Hepatocyte (in vitro differentiated cells): Measurements from ENCODE around the gene KCNB1. TPM values are rescaled to one million over a fixed set of nuclear protein-coding genes. Genes with fewer than 3 reads are reported as not detected.

Source experiments
- DNase-seq: peaks from one replicate; pipeline ENCODE4 v3.0.0-alpha.2; 2016; ENCODE audit warnings: low spot score
- H2AFZ ChIP-seq: fragments of 200-600 bp; sonication (generic); 2 replicates; pipeline ENCODE4 v1.6.0; 2016; ENCODE audit warnings: antibody characterized with exemption, mild to moderate bottlenecking
- H3K27ac ChIP-seq: fragments of 200-600 bp; sonication (generic); 2 replicates; pipeline ENCODE4 v1.5.1; 2016; ENCODE audit warnings: mild to moderate bottlenecking
- H3K27me3 ChIP-seq: fragments of 200-600 bp; sonication (generic); 2 replicates; pipeline ENCODE4 v1.6.1; 2016
- H3K36me3 ChIP-seq: fragments of 200-600 bp; sonication (generic); replicated peaks from 2 replicates; pipeline ENCODE4 v1.5.1; 2016; ENCODE audit warnings: low read depth; ENCODE audit not compliant: insufficient read depth
- H3K4me1 ChIP-seq: fragments of 200-600 bp; sonication (generic); 2 replicates; pipeline ENCODE4 v1.5.1; 2016; ENCODE audit warnings: mild to moderate bottlenecking, moderate library complexity; ENCODE audit not compliant: insufficient read depth
- H3K4me2 ChIP-seq: fragments of 200-600 bp; sonication (generic); 2 replicates; pipeline ENCODE4 v1.6.0; 2016
- H3K4me3 ChIP-seq: fragments of 200-600 bp; sonication (generic); 2 replicates; pipeline ENCODE4 v1.5.1; 2016; ENCODE audit warnings: mild to moderate bottlenecking
- H3K79me2 ChIP-seq: fragments of 200-600 bp; sonication (generic); 2 replicates; pipeline ENCODE4 v1.6.0; 2017; ENCODE audit warnings: mild to moderate bottlenecking
- H3K9me2 ChIP-seq: fragments of 200-600 bp; sonication (generic); replicated peaks from 2 replicates; pipeline ENCODE4 v1.6.0; 2017; ENCODE audit warnings: mild to moderate bottlenecking; ENCODE audit not compliant: insufficient read depth
- H3K9me3 ChIP-seq: fragments of 200-600 bp; sonication (generic); 2 replicates; pipeline ENCODE4 v1.5.1; 2016; ENCODE audit warnings: low read depth, mild to moderate bottlenecking
- H4K20me1 ChIP-seq: fragments of 200-600 bp; sonication (generic); 2 replicates; pipeline ENCODE4 v1.6.0; 2016; ENCODE audit warnings: mild to moderate bottlenecking; ENCODE audit not compliant: insufficient read depth, poor library complexity, severe bottlenecking
- EZH2 ChIP-seq: fragments of 200-600 bp; sonication (generic); IDR thresholded peaks from 2 replicates; pipeline ENCODE4 v1.6.1; 2016; ENCODE audit warnings: antibody characterized with exemption, mild to moderate bottlenecking, borderline replicate concordance
- EZH2phosphoT487 ChIP-seq: fragments of 200-600 bp; sonication (generic); IDR thresholded peaks from one replicate; pipeline ENCODE4 v1.6.1; 2018; ENCODE audit warnings: antibody characterized with exemption, mild to moderate bottlenecking, low read depth, moderate library complexity; ENCODE audit not compliant: unreplicated experiment, severe bottlenecking
- WGBS: methylation state at CpG from one replicate; pipeline ENCODE4 v1.1.6; 2016; ENCODE audit warnings: low lambda C conversion rate; ENCODE audit errors: missing lambda C conversion rate; 5-methylcytosine and 5-hydroxymethylcytosine counted together
- polyA plus RNA-seq: library from polyadenylated mRNA; unstranded; fragments of >200 nt; fragmentation: Nextera tagmentation; extraction: Ambion mirVana; gene quantifications from 2 replicates; pipeline ENCODE4 v1.2.1, GENCODE V29; 2016
- total RNA-seq: library from RNA; depleted of rRNA; stranded (reverse); fragments of >200 nt; gene quantifications from 2 replicates; pipeline ENCODE4 v1.2.3, GENCODE V29; 2014
- TF ChIP-seq, protein P1 (sequence below): fragments of 200-600 bp; sonication (generic); IDR thresholded peaks from 2 replicates; pipeline ENCODE4 v1.5.1; 2016; ENCODE audit warnings: antibody characterized with exemption, mild to moderate bottlenecking; ENCODE audit not compliant: poor library complexity

KCNB1 gene
- total and polyA plus RNA-seq, 2 experiments from 2014 or later = 0.37 to 1.5 TPM

DNA sequence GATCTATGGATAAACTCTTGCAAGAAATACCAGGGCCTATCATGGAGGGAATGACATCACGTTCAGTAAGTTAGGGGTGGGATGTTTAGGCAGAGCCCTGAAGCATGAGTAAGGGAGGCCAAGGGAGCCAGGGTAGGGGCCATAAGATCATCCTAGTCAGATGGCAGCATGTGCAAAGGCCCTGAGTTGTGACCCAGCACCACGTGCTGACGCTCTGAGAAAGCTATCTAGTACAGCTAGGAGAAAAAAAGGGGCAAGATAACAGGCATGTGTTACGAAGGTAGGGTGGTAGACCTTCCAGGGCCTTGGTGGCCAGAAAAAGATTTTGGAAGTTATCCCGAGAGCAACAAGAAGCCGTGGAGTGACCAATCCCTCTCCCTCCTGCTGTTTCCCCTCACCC is 22.3 kb downstream of the KCNB1 start:
- no peak for DNase-seq
- Histone ChIP-seq H3K27me3 (no peaks in the 10 kb centered on the region), H3K9me2 (no peaks in the 10 kb centered on the region), H4K20me1 (no peaks in the 10 kb centered on the region), H2AFZ (no peak overlapping the region), H3K79me2 (no peaks in the 10 kb centered on the region), H3K4me2 (no peak overlapping the region), H3K27ac (no peak overlapping the region), H3K4me1 (no peaks in the 10 kb centered on the region), H3K36me3 (no peaks in the 10 kb centered on the region), H3K9me3 (no peaks in the 10 kb centered on the region), H3K4me3 (no peak overlapping the region)
- WGBS = 90% methylated on average over 6 of the region's 6 CpGs
- no peak for TF ChIP-seq EZH2
- TF ChIP-seq, protein P1, sequence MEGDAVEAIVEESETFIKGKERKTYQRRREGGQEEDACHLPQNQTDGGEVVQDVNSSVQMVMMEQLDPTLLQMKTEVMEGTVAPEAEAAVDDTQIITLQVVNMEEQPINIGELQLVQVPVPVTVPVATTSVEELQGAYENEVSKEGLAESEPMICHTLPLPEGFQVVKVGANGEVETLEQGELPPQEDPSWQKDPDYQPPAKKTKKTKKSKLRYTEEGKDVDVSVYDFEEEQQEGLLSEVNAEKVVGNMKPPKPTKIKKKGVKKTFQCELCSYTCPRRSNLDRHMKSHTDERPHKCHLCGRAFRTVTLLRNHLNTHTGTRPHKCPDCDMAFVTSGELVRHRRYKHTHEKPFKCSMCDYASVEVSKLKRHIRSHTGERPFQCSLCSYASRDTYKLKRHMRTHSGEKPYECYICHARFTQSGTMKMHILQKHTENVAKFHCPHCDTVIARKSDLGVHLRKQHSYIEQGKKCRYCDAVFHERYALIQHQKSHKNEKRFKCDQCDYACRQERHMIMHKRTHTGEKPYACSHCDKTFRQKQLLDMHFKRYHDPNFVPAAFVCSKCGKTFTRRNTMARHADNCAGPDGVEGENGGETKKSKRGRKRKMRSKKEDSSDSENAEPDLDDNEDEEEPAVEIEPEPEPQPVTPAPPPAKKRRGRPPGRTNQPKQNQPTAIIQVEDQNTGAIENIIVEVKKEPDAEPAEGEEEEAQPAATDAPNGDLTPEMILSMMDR = no peak
- no peak for TF ChIP-seq EZH2phosphoT487

- no peak overlapping the region for H3K4me2 ChIP-seq
- TF ChIP-seq EZH2phosphoT487 (no peak), EZH2 (no peak)
- TF ChIP-seq, protein P1 = no peak
- DNase-seq = no peak
- whole genome bisulfite sequencing = 87% methylated on average over 6 of the region's 6 CpGs
- no peaks in the 10 kb centered on the region for H4K20me1 ChIP-seq
- no peaks in the 10 kb centered on the region for H3K79me2 ChIP-seq
- no peak overlapping the region for H2AFZ ChIP-seq
- no peak overlapping the region for H3K27ac ChIP-seq
- H3K27me3 ChIP-seq = no peaks in the 10 kb centered on the region
- no peak overlapping the region for H3K4me3 ChIP-seq
- H3K9me3 ChIP-seq = no peaks in the 10 kb centered on the region
- H3K9me2 ChIP-seq = no peaks in the 10 kb centered on the region
- H3K36me3 ChIP-seq = no peaks in the 10 kb centered on the region
- no peaks in the 10 kb centered on the region for H3K4me1 ChIP-seq
These were observed 22.8 kb downstream of the KCNB1 start for GRCh38 chr20:49459684-49460083.

DNA sequence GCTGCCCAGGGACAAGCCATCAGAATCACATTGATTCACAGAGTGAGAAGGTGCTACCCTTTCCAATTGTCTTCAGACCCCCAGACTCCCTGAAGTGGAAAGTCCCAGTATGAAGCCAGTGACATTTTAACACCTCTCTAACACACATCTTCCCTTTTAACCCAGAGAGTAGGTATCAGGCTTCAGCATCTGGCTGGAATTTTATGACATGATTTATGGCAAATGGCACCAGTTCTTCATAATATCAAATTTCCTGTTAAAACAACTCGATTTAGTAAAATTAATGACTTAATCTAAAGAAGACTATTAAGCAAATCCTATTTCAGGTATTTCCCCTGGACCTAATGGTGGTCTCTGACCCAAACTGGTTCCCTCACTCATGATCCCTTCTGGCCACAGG is 25.0 kb downstream of the KCNB1 start:
- H3K4me3 ChIP-seq = no peak overlapping the region
- H3K9me2 ChIP-seq = no peaks in the 10 kb centered on the region
- H3K27ac ChIP-seq = no peak overlapping the region
- H3K27me3 ChIP-seq = no peaks in the 10 kb centered on the region
- H2AFZ ChIP-seq = no peak overlapping the region
- no peaks in the 10 kb centered on the region for H3K9me3 ChIP-seq
- TF ChIP-seq EZH2phosphoT487 = no peak
- TF ChIP-seq, protein P1 = no peak
- TF ChIP-seq EZH2 = no peak
- H3K79me2 ChIP-seq = no peaks in the 10 kb centered on the region
- no peak overlapping the region for H3K4me2 ChIP-seq
- H4K20me1 ChIP-seq = no peaks in the 10 kb centered on the region
- WGBS = 55% methylated on average over 1 of the region's 1 CpG
- no peaks in the 10 kb centered on the region for H3K36me3 ChIP-seq
- no peaks in the 10 kb centered on the region for H3K4me1 ChIP-seq
- DNase-seq = no peak

GRCh38 chr20:49456646-49457045 is 25.8 kb downstream of the KCNB1 start:
- Histone ChIP-seq H3K27ac (no peak overlapping the region), H3K79me2 (no peaks in the 10 kb centered on the region), H3K36me3 (no peaks in the 10 kb centered on the region), H3K4me2 (no peak overlapping the region), H3K27me3 (no peaks in the 10 kb centered on the region), H3K4me3 (no peak overlapping the region), H2AFZ (no peak overlapping the region), H3K4me1 (no peaks in the 10 kb centered on the region), H4K20me1 (no peaks in the 10 kb centered on the region), H3K9me3 (no peaks in the 10 kb centered on the region), H3K9me2 (no peaks in the 10 kb centered on the region)
- TF ChIP-seq, protein P1 = no peak
- TF ChIP-seq EZH2phosphoT487 (no peak), EZH2 (no peak)
- WGBS = 65% methylated on average over 6 of the region's 6 CpGs
- DNase-seq = no peak
